DMS114 treated with DMSO at 0.1 percent for 48 hours (cell line): Measurements from ENCODE around the gene ASIC1.
A peak's percentile ranks its signal among the peaks of the same experiment; 100 is the strongest.

Experiments used
- DNase-seq: peaks from one replicate; lab custom pipeline; 2025; ENCODE audit not compliant: unreplicated experiment; lab: John Stamatoyannopoulos, UW

ASIC1 gene

DNA sequence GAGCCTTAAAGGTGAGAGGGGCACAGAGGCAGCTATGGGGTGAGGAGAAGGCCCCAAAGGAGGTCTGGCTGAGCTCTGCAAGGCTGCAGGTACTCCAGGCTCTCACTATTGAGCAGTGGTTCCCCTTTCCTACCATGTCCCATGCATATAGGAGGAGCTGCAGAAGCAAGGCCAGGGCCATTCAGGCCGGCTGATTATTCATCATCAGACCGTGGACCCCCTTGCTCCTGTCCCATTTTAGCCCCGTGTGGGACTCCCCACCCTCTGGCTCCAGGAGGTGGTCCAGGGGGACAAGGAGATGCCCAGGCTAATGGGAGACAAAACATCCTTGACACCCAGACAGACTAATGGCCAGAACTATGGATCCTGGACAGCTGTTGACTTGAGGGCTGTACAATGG is 49.5 kb downstream of the ASIC1 start:
- DNase-seq = no peak

GRCh38 chr12:50107416-50108268 is 50.2 kb downstream of the ASIC1 start:
- DNase-seq = no peak

- no peak for DNase-seq
Measured at GRCh38 chr12:50109319-50109718, 51.9 kb downstream of the ASIC1 start.

DNA sequence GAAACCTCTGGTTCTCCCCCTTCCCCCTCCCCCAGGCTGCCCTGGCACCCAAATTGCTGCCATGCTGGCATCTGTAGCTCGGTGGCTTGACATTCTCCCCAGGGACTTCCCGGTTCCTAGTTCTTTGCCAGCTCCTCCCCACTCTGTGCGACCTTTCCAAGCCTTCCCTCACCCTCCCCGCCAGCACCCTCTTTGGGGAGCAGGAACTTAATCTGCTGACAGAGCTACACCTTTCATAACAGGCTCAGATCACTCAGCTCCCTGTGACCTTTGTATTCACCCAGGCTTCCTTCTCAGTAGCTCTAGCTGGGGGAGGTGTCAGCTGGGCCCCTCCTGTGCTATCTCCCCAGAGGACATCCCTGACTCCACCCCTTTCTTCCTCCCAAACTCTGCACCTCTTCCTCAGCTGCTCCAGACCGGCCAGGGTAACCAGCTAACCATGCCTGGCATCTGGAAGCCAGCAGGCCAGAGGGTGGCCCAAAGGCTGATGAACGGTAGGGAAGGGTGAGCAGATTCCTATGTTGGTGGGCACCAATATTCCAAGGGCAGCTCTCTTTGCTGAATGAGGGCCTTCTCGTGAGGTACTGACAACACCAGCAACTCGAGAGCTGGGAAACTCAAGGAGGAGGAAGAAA is 52.8 kb downstream of the ASIC1 start:
- no peak for DNase-seq

DNA sequence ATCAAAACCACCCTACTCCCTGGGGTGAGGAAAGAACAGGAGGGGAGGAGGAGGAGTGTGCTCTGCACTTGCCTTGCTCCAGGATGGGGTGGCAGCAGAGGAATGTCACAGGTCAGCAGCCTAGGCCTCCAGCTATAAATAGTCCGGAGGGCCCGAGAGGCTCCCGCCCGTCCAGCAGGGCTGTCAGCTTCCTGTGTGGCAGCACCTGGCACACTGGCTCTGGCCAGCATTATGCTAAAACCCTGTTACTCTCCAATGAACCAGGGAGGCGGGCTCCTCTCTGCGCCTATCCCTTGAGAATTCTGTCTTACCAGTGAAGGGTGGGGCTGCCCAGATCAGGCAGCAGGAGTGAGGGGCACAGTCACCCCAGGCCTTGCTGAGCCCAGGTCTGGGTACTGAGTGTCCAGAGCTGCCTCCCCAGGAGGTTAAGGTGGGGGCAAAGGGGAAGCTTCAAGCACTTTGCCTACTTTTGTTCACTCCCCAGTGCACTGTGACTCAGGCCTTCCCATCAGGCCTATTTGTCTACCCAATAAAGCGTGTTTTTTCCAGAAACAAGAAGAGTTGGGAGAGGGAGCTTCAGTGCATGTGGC is 53.5 kb downstream of the ASIC1 start:
- no peak for DNase-seq

DNA sequence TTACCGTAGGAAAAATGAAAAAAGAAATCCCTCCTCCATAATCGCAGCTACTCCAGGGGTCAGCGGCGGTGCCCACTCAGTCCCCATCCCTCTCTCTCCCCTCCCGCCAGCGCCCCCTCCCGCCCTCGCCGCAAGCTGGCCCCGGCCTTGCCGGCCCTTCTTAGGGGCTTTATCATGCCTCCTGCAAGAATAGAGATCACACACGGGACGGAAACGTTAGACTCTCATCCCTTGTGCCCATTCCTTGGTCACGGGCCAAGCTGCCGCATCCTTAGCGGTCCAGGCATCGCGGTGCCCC is 53.9 kb downstream of the ASIC1 start:
- no peak for DNase-seq

DNA sequence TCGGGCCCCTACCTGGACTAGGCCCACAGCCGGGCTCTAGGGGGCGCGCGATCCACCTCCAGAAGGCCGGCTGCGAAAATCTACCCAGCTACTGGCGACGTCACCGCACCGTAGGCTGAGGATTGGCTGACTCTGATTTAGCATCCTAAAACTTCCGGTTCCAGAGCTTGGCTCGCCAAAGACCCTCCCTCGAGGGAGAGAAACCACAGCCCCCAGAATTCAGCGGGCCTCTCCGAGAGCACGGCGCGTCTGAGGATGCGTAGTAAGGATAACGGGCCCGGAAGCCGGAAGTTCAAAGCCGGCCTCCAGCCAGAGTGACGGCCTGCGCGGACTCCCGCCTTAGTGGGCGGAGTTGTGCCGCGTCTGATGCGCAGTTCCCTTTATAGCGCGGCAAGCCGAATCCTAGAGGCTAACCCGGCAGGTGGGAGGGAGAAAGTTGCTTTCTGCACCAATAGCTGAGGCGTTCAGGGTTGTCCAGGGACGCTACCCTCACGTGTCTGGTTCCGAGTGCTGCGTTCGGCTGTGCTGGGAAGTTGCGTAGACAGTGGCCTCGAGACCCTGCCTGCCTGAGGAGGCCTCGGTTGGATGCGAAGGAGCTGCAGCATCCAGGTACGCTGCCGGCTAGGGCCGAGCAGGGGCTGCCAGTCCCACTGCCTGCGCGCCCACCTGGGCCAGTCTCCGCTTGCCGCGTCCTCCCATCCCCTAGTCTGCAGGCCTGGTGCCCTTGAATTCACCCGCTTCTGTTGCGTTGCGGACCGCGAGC is 54.5 kb downstream of the ASIC1 start, which contains the start of gene COX14:
Gene COX14 (plus strand): TSS at position 544 of the 763 bp plus-strand sequence. CDS start 7,808 bp downstream, outside the sequence.
- peak; percentile 99 for DNase-seq

DNA sequence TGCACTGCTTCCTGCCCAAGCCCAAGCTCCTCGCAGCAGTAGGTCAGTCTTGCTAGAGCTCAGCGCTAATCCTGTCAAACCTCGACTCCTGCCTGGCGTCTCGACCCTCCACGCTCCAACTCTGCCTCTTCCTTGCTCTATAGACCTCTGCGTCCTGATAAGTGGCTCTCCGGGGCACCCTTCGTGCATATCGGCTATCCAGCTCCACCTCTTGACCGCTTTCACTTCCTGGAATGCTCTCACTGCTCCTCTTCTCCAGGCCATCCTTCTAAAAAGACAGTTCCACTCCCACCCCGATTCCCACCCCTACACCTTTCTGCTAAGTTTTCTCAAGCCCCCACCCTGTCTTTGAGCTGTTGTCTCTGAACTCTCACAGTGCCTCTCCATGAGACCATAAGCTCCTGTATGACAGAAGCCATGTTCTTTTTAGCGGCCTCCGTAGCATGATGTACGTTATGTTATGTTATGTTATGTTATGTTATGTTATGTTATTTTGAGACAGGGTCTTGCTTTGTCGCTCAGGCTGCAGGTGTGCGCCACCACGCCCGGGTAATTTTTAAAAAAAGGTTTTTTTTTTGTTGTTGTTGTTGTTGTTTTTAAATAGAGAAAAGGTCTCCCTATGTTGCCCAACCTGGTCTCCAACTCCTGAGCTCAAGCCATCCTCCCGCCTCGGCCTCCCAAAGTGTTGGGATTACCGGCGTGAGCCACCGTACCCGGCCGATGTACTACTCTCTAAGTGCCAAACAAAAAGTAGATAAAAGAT is 55.2 kb downstream of the ASIC1 start:
- peak; percentile 64 for DNase-seq

DNA sequence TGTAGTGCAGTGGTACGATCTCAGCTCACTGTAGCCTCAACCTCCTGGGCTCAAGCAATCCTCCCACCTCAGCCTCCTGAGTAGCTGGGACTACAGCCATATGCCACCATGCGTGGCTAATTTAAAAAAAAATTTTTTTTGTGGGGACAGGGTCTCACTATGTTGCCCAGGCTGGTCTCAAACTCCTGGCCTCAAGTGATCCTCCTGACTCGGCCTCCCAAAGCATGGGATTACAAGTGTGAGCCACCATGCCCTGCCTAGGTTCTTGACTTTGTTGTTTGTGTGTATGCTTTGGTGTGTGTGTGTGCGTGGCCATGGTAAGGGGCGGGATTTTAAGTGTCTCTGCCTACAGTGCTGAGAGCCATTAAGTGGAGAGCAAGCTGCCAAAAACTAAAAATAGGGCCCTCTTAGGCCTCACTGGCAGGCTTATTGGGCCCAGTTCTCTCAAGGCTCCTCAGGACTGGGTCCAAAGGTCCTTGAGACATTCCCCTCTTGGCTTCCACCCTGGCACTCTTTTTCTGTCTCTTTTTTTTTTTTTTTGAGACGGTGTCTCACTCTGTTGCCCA is 59.7 kb downstream of the ASIC1 start:
- no peak for DNase-seq

GRCh38 chr12:50119387-50119786 is 62.0 kb downstream of the ASIC1 start:
- DNase-seq = no peak

DNA sequence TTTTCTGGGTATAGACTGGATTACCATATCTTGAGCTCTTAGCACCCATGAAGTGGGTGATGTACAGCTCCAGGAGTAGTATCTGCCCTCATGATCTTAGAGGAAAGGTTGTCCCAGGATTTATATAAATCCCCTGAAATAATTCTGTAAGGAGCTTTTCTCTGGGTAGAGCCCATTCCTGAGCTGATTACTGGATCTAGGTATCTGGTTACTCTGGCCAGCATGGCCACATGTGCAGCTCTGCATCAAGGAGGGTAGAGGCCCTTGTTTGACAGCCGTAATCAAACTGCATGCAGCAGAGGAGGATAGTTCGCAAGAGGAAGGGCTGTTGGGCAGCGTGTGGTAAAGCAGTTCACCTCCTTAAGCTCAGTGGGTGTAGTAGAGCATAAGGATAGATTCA is 63.1 kb downstream of the ASIC1 start:
- no peak for DNase-seq

DNA sequence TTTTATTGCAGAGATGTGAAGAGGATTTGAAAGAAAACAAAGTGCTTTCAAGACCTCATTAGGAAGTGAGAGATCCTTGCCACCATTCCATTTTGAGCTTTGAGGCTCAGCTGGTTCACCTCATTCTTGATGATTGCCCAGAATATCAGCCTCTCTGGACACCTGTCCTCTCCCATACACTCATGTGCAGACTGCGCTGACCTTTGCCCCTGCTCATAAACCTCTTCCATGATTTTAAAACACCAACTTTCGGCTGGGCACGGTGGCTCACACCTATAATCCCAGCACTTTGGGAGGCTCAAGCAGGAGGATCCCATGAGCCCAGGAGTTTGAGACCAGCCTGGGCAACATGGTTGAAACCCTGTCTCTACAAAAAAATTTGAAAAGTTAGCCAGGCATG is 63.6 kb downstream of the ASIC1 start:
- DNase-seq = no peak

GRCh38 chr12:50121641-50122040 is 64.2 kb downstream of the ASIC1 start:
- no peak for DNase-seq

DNA sequence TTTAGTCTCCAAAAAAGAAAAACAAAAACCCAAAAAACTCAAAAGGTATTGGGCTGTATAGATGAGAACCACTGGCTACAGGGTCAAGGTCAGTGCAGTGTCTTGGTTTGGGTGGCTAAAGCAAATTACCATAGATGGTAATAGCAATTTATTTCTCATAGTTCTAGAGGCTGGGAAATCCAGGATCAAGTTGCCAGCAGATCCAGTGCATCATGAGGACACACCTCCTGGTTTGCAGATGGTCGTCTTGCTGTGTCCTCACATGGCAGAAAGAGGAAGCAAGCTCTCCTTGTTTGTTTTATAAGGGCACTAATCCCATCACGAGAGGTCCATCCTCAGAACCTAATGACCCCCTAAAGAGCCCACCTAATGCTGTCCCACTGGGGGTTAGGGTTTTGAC is 65.8 kb downstream of the ASIC1 start:
- no peak for DNase-seq

- DNase-seq = no peak
Measured at GRCh38 chr12:50127546-50127945, 70.2 kb downstream of the ASIC1 start.

DNA sequence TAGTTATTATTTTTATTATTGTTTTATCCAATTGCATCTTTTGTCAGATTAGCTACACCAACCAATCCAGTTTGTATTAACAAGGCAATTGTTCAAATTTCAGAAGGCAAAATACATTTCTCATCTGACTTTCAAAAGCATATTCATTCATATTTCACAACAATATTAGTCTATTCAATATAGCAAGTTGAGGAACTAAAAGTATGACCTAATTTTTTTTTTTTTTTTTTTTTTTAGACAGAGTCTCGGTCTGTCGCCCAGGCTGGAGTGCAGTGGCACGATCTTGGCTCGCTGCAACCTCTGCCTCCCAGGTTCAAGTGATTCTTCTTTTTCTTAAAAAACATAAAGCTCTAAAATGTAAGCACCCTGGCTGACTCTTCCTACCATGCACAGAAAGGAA is 71.9 kb downstream of the ASIC1 start:
- DNase-seq = no peak

- DNase-seq = peak; percentile 25
Measured at GRCh38 chr12:50132505-50133135, 75.2 kb downstream of the ASIC1 start.
